OCI-LY1 (cell line): Measurements from ENCODE around the gene MROH2A.

Source experiments
- H2AFZ ChIP-seq: fragments of 200-600 bp; sonication (generic), shearing (Covaris generic); 2 replicates; pipeline ENCODE4 v1.6.0; 2014; ENCODE audit warnings: antibody characterized with exemption, mild to moderate bottlenecking, low read length
- H3F3A ChIP-seq: fragments of 200-600 bp; sonication (generic), shearing (Covaris generic); 2 replicates; pipeline ENCODE4 v1.6.0; 2014; ENCODE audit warnings: mild to moderate bottlenecking, antibody characterized with exemption, low read length, moderate library complexity; ENCODE audit not compliant: insufficient read depth
- H3K27ac ChIP-seq: fragments of 200-600 bp; sonication (generic); 2 replicates; pipeline ENCODE4 v1.5.1; 2014; ENCODE audit warnings: low read length, mixed run types, mild to moderate bottlenecking, low read depth; ENCODE audit not compliant: poor library complexity, severe bottlenecking
- H3K27me3 ChIP-seq: fragments of 200-600 bp; sonication (generic); 2 replicates; pipeline ENCODE4 v1.6.0; 2014; ENCODE audit warnings: antibody characterized with exemption, mild to moderate bottlenecking, low read length, moderate library complexity; ENCODE audit not compliant: insufficient read depth
- H3K36me3 ChIP-seq: fragments of 200-600 bp; sonication (generic); 2 replicates; pipeline ENCODE4 v1.6.1; 2014; ENCODE audit warnings: mild to moderate bottlenecking, antibody characterized with exemption, low read length, moderate library complexity, mixed read lengths; ENCODE audit not compliant: insufficient read depth
- H3K4me1 ChIP-seq: fragments of 200-600 bp; sonication (generic); 2 replicates; pipeline ENCODE4 v1.5.1; 2014; ENCODE audit warnings: mild to moderate bottlenecking, low read length, moderate library complexity; ENCODE audit not compliant: insufficient read depth, severe bottlenecking
- H3K4me2 ChIP-seq: fragments of 200-600 bp; sonication (generic), shearing (Covaris generic); 2 replicates; pipeline ENCODE4 v1.6.1; 2014; ENCODE audit warnings: low read length
- H3K4me3 ChIP-seq: fragments of 200-600 bp; sonication (generic); 2 replicates; pipeline ENCODE4 v1.5.1; 2014; ENCODE audit warnings: low read length, low read depth, mild to moderate bottlenecking, mixed read lengths; ENCODE audit not compliant: poor library complexity, severe bottlenecking
- H3K79me2 ChIP-seq: fragments of 200-600 bp; shearing (Covaris generic); 2 replicates; pipeline ENCODE4 v1.6.1; 2016; ENCODE audit warnings: mixed run types, low read length, mixed read lengths; ENCODE audit not compliant: insufficient read depth
- H3K9ac ChIP-seq: fragments of 200-600 bp; sonication (generic), shearing (Covaris generic); 2 replicates; pipeline ENCODE4 v1.6.1; 2014; ENCODE audit warnings: mild to moderate bottlenecking, low read length, mixed read lengths
- H3K9me2 ChIP-seq: fragments of 200-600 bp; sonication (generic), shearing (Covaris generic); 2 replicates; pipeline ENCODE4 v1.6.1; 2014; ENCODE audit warnings: low read depth, mild to moderate bottlenecking, low read length, mixed read lengths
- H3K9me3 ChIP-seq: fragments of 200-600 bp; shearing (Covaris generic); 2 replicates; pipeline ENCODE4 v1.6.1; 2014; ENCODE audit warnings: low read length, mixed read lengths
- H4K20me1 ChIP-seq: fragments of 200-600 bp; sonication (generic), shearing (Covaris generic); 2 replicates; pipeline ENCODE4 v1.6.0; 2016; ENCODE audit warnings: mild to moderate bottlenecking, low read length; ENCODE audit not compliant: insufficient read depth
- EZH2 ChIP-seq: fragments of 200-600 bp; sonication (generic), shearing (Covaris generic); IDR thresholded peaks from 2 replicates; pipeline ENCODE4 v1.8.0; 2017; ENCODE audit warnings: borderline replicate concordance, mixed run types, mild to moderate bottlenecking, antibody characterized with exemption, low read length, moderate library complexity, mixed read lengths
- TF ChIP-seq, protein P1 (sequence below): fragments of 200-600 bp; sonication (generic), shearing (Covaris generic); IDR thresholded peaks from 2 replicates; pipeline ENCODE4 v1.5.1; 2017; ENCODE audit warnings: mild to moderate bottlenecking, antibody characterized with exemption, low read length, moderate library complexity, mixed read lengths

The MROH2A gene

DNA sequence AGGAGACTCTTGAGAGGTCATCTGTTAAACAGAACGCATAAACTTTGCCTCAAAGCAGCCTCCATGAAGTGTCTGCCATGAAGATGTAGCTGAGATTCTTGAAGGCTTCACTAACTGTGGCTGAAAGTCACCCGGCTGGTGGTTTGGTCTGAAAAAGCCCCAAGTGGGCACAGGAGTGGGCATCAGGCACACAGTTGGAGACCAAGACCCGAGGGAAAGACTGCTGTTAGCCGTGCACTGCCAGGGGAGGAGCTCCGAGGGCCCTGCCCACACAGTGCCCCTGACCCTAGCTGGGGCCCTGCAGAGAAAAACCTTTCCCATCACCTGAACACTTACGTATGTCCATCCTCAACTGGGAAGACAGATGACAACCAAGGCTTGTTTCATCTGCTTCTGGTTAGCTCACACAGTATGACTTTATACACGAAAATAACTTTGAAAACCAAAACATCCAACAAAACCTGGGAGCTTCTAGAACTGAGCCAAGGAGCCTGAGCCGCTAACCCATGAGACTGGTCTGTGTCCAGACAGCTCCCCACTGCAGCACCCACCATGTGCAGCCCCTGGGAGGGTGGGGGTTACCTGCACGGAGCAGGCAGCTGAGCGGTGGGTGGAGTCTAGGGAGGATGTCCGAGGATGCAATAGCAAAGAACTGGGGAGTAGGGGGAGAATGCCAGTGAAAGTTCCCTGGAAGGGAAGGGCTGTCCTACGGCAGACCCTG is 60.8 kb downstream of the MROH2A start:
- Histone ChIP-seq H3K9me3 (no peaks in the 10 kb centered on the region), H3K4me1 (peaks cover 8% of the 10 kb centered on the region), H3K27ac (no peak overlapping the region), H3K79me2 (peaks cover 43% of the 10 kb centered on the region), H3K27me3 (no peaks in the 10 kb centered on the region), H3K36me3 (peaks cover 100% of the 10 kb centered on the region), H3K4me3 (no peak overlapping the region), H3K9ac (no peak overlapping the region), H3K4me2 (no peak overlapping the region), H2AFZ (no peak overlapping the region), H3F3A (no peaks in the 10 kb centered on the region), H3K9me2 (no peaks in the 10 kb centered on the region), H4K20me1 (no peaks in the 10 kb centered on the region)
- TF ChIP-seq, protein P1, sequence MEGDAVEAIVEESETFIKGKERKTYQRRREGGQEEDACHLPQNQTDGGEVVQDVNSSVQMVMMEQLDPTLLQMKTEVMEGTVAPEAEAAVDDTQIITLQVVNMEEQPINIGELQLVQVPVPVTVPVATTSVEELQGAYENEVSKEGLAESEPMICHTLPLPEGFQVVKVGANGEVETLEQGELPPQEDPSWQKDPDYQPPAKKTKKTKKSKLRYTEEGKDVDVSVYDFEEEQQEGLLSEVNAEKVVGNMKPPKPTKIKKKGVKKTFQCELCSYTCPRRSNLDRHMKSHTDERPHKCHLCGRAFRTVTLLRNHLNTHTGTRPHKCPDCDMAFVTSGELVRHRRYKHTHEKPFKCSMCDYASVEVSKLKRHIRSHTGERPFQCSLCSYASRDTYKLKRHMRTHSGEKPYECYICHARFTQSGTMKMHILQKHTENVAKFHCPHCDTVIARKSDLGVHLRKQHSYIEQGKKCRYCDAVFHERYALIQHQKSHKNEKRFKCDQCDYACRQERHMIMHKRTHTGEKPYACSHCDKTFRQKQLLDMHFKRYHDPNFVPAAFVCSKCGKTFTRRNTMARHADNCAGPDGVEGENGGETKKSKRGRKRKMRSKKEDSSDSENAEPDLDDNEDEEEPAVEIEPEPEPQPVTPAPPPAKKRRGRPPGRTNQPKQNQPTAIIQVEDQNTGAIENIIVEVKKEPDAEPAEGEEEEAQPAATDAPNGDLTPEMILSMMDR = no peak
- no peak for TF ChIP-seq EZH2

DNA sequence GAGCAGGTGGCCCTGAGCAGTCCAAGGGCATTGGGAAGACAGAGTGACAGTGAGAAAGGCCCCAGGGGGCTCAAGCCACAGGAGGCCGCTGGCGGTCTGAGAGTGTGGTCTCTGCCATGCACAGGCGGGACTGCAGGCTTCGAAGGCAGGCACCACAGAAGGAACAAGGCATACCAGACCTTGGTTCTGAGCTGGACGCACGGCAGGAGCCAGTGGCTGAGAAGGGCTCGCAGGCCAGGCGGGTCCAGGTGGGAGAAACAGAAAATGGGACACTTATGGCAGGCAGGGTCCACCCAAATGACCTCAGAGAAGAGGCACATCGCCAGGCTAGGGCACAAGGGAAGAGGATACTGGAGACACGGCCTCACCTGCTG is 61.3 kb downstream of the MROH2A start:
- no peaks in the 10 kb centered on the region for H4K20me1 ChIP-seq
- TF ChIP-seq, protein P1 = no peak
- TF ChIP-seq EZH2 = no peak
- H3K27me3 ChIP-seq = no peaks in the 10 kb centered on the region
- H3K27ac ChIP-seq = no peak overlapping the region
- H3K79me2 ChIP-seq = peaks cover 43% of the 10 kb centered on the region
- no peaks in the 10 kb centered on the region for H3K9me2 ChIP-seq
- no peak overlapping the region for H3K4me3 ChIP-seq
- peaks cover 100% of the 10 kb centered on the region for H3K36me3 ChIP-seq
- H3F3A ChIP-seq = no peaks in the 10 kb centered on the region
- H3K4me2 ChIP-seq = no peak overlapping the region
- H3K9me3 ChIP-seq = no peaks in the 10 kb centered on the region
- no peak overlapping the region for H3K9ac ChIP-seq
- no peak overlapping the region for H2AFZ ChIP-seq
- peaks cover 4% of the 10 kb centered on the region for H3K4me1 ChIP-seq

DNA sequence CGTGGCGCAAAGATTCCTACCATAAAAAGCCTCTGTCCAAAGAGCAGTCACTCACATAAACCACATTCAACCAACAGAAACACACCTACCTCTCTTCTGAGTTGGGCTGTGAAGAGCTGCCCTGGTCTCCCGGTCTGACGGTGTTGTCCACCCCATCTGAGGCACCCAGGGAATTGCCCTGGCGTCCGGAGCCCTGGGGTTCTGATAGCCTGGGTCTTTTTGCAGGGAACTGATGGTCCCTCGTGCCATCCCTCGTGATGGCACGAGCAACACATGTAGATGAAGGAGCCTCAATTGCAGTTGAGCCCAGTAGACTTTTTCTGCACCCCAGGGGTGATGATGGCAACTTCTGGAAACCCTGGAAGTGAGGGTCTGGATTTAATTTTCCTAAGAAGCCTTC is 62.4 kb downstream of the MROH2A start:
- Histone ChIP-seq H3K79me2 (peaks cover 43% of the 10 kb centered on the region), H4K20me1 (no peaks in the 10 kb centered on the region), H3K9me3 (no peaks in the 10 kb centered on the region), H3K27ac (no peak overlapping the region), H3K36me3 (peaks cover 100% of the 10 kb centered on the region), H3K27me3 (no peaks in the 10 kb centered on the region), H3K4me1 (peaks cover 4% of the 10 kb centered on the region), H3K4me3 (no peak overlapping the region), H3K9ac (no peak overlapping the region), H3F3A (no peaks in the 10 kb centered on the region), H2AFZ (no peak overlapping the region), H3K4me2 (no peak overlapping the region), H3K9me2 (no peaks in the 10 kb centered on the region)
- TF ChIP-seq EZH2 = no peak
- TF ChIP-seq, protein P1 = no peak
